GM18951 (cell line): ENCODE measurements around the gene TMEM259.

Experiments used
- POLR2A ChIP-seq: IDR thresholded peaks from 4 replicates; pipeline ENCODE4 v1.6.1; 2011; ENCODE audit warnings: mild to moderate bottlenecking; ENCODE audit not compliant: insufficient read length, insufficient read depth; ENCODE audit errors: extremely low read depth
- in situ Hi-C: fragments of 300-500 bp; cut with MboI; formaldehyde crosslinking; loops from one replicate; pipeline ENCODE4 v1.12.0; 2022; ENCODE audit warnings: low sequenced_read_pairs, mixed read lengths, inconsistent platforms; ENCODE audit not compliant: unreplicated experiment

The TMEM259 gene

GRCh38 chr19:980133-980998 is 40.6 kb downstream of the TMEM259 start:
- in situ Hi-C loops, result loop anchor here (5.0 to 25.0 kb wide), 3 partner anchors 58 to 218 kb away; partner anchors contain the start of gene MISP
- TF ChIP-seq POLR2A, result no peak

- in situ Hi-C loops, result loop anchor here (25.0 kb wide), 1 partner anchor 217 kb away; the partner anchor contains the start of gene MISP
- no peak for TF ChIP-seq POLR2A
These were observed 41.6 kb downstream of the TMEM259 start for GRCh38 chr19:979318-979741.

- no peak for TF ChIP-seq POLR2A
- in situ Hi-C loops, result loop anchor here (25.0 kb wide), 1 partner anchor 215 kb away; the partner anchor contains the start of gene MISP
These were observed 43.9 kb downstream of the TMEM259 start for GRCh38 chr19:977058-977464.

- in situ Hi-C loops, result loop anchor here (25.0 kb wide), 1 partner anchor 214 kb away; the partner anchor contains the start of gene MISP
- TF ChIP-seq POLR2A, result no peak
These were observed 44.4 kb downstream of the TMEM259 start for GRCh38 chr19:976476-976875.

DNA sequence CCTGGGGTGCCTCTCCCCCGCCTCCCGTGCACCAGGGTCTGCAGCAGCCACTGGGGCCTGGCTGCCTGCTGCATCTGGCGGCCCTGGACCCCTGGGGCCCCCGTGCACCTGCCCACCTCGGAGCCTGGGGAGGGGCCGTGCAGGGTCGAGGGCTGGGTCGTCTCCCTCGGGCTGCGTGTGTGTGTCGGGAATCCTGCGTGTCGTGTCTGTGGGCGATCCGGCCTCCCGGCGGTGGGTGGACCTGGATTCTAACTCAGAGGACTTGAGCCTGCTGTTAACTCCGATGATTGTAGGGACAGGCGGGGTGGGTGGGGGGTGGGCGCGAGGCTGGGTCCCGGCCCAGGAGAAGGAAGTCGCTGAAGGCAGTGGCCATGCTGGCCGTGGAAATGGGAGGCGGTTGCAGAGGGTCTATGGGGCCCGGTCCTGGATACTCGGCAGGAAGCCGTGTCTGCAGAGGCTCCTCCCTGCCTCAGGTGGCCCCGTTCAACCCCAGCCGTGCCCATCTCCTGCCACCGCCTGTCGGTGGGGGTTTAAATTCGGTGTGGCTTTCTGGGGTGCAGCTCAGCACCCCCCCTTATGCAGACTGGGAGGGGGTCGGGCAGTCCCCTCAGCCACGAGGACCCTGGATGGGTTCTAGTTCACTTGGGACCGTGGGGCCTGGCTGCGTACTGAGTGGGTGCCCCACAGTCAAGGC is 46.2 kb downstream of the TMEM259 start:
- TF ChIP-seq POLR2A, result no peak
- in situ Hi-C loops, result loop anchor here (25.0 kb wide), 1 partner anchor 212 kb away; the partner anchor contains the start of gene MISP

GRCh38 chr19:973726-974563 is 47.0 kb downstream of the TMEM259 start:
- TF ChIP-seq POLR2A, result no peak
- in situ Hi-C loops, result no loop called here

- no peak for TF ChIP-seq POLR2A
- in situ Hi-C loops, result no loop called here
These were observed 48.6 kb downstream of the TMEM259 start for GRCh38 chr19:972281-972680.

DNA sequence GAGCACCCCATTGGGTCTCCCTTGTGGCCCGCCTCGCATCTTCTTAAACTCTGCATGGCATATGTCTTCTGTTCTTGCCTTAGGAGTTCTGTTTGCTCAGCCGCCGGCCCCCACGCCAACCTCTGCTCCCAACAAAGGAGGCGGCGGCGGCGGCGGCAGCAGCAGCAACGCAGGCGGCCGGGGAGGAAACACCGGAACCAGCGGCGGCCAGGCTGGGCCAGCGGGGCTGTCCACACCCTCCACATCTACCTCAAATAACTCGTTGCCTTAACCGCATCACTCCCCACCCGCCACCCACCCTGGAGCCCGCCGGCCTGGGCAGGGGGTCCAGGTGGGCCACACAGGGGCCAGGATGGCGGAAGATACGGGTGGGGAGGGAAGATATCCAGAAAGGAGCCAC is 49.1 kb downstream of the TMEM259 start:
- in situ Hi-C loops, result no loop called here
- no peak for TF ChIP-seq POLR2A

DNA sequence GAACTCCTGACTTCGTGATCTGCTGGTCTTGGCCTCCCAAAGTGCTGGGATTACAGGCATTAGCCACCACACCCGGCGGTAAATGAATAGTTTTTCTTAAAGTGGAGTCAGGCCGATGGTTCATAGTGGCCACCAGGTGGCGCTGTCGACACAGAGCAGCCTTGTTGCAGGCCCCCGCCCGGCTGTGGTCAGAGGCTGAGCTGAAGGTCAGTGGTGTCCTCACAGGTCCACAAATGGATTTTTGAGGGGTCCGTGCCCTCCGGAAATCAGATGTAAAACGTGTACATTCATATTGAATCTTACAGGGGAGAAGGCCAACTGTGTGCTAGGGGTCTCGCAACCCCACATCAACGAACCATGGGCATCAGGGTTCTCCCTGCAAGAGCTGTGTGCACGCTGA is 50.2 kb downstream of the TMEM259 start:
- no peak for TF ChIP-seq POLR2A

GRCh38 chr19:966485-967088 is 54.3 kb downstream of the TMEM259 start:
- in situ Hi-C loops, result no loop called here
- TF ChIP-seq POLR2A, result no peak

More for the DNA sequence above, 50.2 kb downstream of the TMEM259 start:
- in situ Hi-C loops, result no loop called here

DNA sequence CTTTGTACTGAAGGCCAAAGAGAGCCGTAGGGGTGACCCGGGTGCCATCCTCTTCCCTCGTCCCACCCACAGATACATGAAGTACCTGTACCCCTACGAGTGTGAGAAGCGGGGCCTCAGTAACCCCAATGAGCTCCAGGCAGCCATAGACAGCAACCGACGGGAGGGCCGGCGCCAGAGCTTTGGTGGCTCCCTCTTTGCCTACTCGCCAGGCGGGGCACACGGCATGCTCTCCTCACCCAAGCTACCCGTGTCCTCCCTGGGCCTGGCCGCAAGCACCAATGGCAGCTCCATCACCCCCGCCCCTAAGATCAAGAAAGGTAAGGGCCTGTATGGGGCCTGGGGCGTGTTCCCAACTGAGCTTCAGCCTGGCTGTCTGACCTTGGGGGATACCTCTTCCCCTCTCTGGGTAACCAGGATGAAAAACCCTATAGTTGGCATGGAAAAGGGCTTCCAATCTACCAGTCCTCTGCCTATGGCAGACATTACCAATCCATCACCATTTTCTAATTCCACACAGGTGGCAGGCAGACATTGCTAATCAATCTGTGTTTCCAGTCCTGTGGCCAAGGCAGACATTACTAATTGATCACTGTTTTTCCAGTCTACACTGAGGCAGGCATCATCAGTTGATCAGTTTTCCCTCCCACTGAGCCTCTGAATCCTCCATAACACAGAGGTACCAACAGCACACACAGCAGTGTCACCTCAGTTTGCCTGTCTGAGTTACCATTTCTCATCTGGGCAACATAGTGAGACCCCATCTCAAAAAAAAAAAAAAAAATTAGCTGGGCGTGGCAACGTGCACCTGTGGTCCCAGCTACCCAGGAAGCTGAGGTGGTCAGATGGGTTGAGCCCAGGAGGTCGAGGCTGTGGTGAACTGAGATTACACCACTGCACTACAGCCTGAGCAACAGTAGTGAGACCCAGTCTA is 55.9 kb downstream of the TMEM259 start:
- no peak for TF ChIP-seq POLR2A
- in situ Hi-C loops, result no loop called here

GRCh38 chr19:964116-964520 is 56.8 kb downstream of the TMEM259 start:
- in situ Hi-C loops, result no loop called here
- no peak for TF ChIP-seq POLR2A

DNA sequence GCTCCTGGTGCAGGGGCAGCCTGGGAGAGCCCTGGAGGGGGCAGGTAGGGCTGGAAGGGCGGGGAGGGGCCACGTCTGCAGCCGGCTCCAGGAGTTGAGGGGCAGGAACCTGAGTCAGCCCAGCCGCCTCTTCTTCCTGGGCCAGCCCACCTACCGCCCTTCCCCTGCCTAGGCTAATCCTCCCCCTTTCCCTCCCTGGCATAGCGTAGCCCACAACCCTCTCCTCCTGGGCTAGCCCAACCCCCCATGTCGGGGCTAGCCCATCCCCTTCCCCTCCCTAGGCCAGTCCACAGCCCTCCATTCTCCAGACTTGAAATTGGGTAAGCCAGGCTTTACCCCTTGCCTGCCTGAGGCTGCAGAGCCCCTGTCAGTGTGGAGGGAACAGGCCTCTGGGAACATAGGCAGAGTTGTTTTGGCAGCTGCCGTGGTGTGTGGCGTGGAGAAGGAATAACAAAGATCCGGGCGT is 57.4 kb downstream of the TMEM259 start:
- in situ Hi-C loops, result no loop called here
- no peak for TF ChIP-seq POLR2A
